Activated naive CD4-positive, alpha-beta T cell treated with Interleukin-2 at 50 U/mL for 16 hours (primary cell): Measurements from ENCODE around the gene CDH5.
A peak's percentile ranks its signal among the peaks of the same experiment; 100 is the strongest.

Experiments
- DNase-seq: peaks from one replicate; pipeline ENCODE4 v3.0.0-alpha.2; 2020

Gene CDH5

GRCh38 chr16:66354034-66354909 lies 12.2 kb upstream of the CDH5 start:
- DNase-seq: no peak

DNA sequence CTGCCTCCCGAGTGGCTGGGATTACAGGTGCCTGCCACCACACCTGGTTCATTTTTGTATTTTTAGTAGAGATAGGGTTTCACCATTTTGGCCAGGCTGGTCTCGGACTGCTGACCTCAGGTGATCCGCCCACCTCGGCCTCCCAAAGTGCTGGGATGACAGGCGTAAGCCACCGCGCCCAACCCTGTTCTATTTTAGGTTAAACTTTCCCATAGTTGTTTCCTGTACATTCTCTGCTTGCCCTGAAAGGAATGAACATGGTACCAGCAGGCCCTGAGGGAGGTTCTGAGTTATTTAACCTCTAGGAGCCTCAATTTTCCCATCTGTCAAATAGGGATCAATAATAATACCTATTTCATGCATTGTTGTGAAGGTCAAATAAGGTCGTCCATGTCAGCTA lies 11.0 kb upstream of the CDH5 start:
- DNase-seq: no peak

- DNase-seq: peak; percentile 15
Observed at GRCh38 chr16:66357523-66357928, 9.0 kb upstream of the CDH5 start.

GRCh38 chr16:66358231-66358630 lies 8.3 kb upstream of the CDH5 start:
- no peak for DNase-seq

DNA sequence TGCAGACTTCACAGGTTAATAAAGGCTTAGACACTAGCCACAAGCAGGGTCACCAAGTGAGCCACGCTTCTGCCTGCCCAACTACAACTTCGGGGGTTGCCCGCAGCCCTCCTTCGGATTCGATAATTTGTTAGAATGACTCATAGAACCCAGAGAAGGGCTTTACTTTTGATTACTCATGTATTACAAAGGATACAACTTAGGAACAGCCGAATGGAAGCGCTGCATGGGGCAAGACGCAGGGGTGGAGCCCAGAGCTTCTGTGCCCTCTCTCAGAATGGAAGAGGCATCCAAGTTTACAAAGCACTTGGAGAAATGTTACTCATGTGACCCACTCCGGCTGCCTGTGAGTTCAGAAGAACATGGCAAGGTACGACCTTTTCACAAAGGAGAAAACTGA lies 7.5 kb upstream of the CDH5 start:
- DNase-seq: no peak

DNA sequence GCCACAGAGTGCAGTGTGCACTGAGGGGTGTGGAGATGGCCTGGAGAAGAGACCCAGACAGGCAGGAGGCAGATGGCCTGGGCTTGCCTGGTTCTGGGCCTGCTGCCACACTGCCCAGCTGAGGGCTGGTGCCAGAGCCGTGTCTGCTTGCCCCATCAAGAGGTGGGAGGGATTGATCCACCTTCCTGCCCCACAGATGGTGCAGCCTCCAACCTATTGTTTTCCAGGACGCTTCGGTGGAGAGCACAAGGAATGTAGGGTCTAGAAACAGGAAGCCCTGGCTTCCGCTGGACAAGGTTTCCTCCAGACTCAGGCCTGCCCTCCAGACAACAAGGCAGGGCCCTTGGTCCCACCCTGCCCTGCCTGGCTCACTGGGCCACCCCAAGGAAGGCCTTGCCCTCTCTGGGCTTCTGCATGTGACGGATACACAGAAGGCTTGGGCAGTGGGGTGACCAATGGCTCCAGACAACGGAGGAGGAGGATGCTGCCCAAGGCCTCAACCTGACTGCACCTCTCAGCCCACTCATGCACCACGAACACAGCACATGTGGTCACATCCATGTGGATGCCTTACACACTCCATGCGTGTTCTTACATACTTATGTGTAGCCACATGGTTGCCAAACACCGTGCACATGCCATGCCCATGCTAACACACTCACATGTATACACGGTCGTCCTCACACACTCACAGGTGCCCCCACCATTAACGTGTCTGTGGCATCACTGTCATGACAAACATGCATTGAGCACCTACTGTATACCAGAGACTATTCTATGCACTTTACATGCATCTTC lies 6.5 kb upstream of the CDH5 start:
- DNase-seq: no peak

DNA sequence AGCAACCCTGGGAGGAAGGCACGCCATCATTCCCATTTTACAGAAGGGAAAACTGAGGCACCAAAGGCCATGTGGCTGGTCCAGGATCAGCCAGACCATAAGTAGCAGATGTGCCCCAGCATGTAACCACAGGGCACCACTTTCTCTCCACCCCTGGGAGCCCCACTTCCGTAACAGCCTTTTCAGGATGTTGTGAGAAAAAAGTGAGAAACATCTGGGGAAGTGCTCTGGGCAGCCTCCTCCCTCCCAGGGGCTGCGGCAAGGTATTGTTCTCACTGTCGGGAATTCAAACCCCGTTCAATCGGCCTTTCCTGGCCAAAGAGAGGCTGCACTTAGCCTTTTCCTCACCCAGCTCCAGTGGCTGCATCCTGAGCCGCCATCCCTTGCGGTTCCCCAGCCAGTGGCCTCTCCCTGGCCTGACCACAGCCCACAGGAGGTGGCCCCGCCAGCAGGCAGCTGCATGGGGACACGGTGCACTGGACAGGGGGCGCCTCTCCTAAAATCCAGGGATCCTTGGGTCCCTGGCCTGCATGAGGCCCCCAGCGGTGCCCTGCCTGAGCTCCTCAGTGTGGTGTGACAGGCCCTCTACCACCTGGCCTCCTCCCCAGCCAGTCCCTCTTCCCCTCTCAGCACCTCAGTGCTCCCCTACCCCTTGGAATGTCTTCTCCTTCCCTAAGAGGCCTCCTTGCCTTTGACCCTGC lies 5.7 kb upstream of the CDH5 start:
- DNase-seq: no peak

GRCh38 chr16:66361604-66362135 lies 4.8 kb upstream of the CDH5 start:
- no peak for DNase-seq

- DNase-seq: no peak
Observed at GRCh38 chr16:66363211-66363777, 3.2 kb upstream of the CDH5 start.

DNA sequence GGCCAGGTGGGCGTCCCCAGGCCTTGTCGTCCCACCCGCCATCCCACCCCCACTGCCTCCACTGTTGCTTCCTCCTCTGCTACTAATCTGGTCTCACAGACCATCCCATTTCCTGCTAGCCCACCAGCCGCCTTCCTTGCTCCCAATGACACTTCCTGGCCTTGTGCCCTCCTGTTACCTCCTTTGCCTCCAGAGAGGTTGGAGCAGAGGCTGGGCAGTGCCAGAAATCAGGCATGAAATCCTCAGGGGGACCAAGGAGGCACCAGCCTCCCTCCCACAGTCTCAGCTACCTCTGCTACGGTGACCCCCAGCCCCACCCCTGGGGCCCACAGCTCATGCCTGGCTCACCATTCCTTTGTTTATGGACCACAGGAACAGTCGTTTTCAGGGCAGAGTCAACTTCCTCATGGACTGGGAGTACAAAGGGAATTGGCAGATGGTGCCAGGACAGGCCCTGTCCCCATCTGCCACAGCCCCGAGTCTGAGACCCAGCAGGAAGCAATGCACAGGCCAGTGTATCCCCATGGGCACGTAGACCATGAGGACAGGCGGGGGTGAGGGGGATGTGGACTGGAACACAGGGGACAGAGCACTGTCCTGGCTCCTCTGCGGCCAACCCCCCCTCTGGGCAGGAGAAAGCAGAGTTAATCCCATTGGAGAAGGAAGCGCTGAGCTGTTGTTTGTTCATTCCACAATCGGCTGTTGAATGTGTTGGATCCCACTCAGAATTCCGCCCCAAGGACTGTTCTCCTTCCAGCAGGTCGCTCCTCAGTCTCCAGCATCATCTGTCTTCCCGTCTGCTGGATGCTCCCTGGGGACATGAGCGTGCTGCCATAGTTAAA lies 2.2 kb upstream of the CDH5 start:
- DNase-seq: no peak

DNA sequence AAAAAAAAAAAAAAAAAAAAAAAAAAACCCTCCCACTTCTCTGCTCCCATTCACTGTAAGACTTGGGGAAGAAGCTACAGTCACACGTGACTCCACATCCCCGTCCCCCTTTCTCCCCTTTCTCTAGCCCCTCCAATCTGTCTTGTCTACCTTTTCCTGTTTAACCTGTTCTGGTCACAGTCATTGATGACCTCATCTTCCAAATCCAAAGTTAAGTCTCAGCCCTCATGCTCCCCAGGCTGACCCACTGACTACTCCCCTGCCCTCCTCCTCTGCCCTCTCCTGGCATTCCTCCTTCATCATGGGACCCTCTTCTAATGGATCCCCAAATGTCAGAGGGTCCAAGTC lies 1.6 kb upstream of the CDH5 start:
- DNase-seq: no peak

GRCh38 chr16:66365651-66366050 lies 840 bp upstream of the CDH5 start:
- no peak for DNase-seq

- DNase-seq: no peak
Observed at GRCh38 chr16:66367968-66368891, 1.7 kb downstream of the CDH5 start.

GRCh38 chr16:66369055-66369592 lies 2.6 kb downstream of the CDH5 start:
- DNase-seq: no peak

- DNase-seq: no peak
Observed at GRCh38 chr16:66370786-66371684, 4.5 kb downstream of the CDH5 start.

GRCh38 chr16:66372078-66372897 lies 5.8 kb downstream of the CDH5 start:
- DNase-seq: no peak

DNA sequence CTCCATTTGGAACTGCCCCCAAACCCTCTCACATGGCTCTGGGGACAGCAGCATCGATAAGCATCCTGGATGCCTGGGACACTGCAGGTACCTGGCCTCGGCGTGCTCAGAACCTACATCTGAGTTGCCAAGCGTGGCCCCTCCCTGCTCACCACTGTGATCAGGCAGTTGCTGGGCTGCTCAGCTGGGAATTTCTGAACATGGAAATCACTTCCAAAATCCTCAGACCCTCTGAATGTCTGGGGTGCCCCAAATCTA lies 6.3 kb downstream of the CDH5 start:
- no peak for DNase-seq

GRCh38 chr16:66373667-66374066 lies 7.2 kb downstream of the CDH5 start:
- no peak for DNase-seq

DNA sequence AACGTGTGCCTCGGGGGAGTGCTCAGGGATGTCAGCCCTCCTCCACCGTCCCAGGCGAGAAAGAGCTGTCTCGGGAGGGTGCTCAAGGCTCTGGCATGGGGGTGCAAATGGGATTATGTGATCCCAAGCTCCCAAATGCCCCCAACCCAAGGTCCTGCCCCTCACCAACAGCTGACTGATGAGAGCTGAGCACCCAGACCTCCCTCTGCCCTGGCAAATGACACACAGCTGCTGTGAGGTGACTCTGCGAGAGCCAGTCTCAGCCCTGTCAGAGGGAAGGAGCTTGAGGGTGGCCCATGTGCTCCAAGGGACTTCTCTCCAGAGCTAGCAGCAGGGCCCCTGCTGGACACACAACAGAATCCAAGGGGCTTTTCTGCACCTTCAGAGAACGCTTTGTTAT lies 7.7 kb downstream of the CDH5 start:
- no peak for DNase-seq
